Liver (tissue), 3 donors: ENCODE data around the gene DNAJC22.

Source experiments
- CTCF ChIP-seq: fragments of 150-350 bp; IDR thresholded peaks from 2 replicates; pipeline ENCODE4 v1.5.1; 2017; ENCODE audit warnings: improper control_type of control experiment, low read depth, low read length; ENCODE audit not compliant: missing input control
- MAX ChIP-seq: IDR thresholded peaks from 2 replicates; pipeline ENCODE4 v1.6.1; 2016; ENCODE audit warnings: antibody characterized with exemption
- RXRA ChIP-seq, 2 donors: IDR thresholded peaks; 2 replicates each; pipeline ENCODE4 v1.6.1; 2017 to 2018; ENCODE audit warnings: antibody characterized with exemption in 2 of 2, mild to moderate bottlenecking in 1 of 2
- donor health status: healthy.
- donor health status: healthy.

DNA sequence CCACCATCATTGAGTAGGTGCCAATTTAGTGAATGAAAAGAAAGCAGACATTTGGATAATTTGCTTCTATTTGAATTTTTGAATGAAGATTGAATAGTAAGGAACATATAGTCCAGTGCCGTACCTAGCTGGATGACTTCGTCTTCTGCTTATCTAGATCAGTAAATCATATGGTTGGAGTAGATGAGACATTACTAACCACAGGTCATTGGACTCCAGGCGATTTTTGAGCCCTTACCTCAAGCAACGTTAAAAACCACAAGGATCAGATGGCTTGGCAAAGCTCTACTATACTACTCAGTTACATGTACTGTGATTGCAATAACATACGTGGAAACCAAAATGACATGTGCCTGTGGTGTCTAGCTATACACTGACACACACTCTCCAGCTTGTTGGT lies 18.9 kb downstream of the DNAJC22 start:
- TF ChIP-seq CTCF: no peak
- TF ChIP-seq MAX: no peak
- no peak for TF ChIP-seq RXRA (IDR thresholded peaks at IDR 0.05)
